ENCODE results near the gene VAV2.

VAV2 gene

DNA sequence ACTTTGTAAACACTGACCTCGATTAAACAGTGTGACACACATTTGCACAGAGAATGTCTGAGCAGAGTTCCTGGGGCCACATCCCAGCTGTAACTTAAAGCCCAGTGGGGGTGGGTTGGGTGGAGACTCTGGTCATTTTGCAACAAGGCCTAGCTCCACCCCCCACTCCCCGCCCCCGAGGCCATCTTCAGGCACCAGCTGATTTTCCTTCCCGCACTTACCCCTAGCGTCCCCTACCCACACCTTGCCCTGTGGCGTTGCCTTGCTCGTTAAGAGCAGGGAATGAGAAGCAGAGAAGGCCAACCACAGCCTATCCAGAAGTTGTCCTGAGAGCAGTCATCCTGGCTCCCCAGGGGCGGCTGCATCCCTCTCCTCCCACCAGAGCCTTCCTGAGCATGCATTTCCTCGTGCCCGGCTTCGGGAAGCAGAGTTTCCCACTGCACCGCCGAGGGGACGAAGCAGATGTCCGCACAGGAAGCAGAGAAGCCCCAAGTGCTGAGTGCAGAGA is 152.2 kb downstream of the VAV2 start:
- no peak for TF ChIP-seq NFIC (IDR thresholded peaks at IDR 0.05)
- TF ChIP-seq, protein P1, sequence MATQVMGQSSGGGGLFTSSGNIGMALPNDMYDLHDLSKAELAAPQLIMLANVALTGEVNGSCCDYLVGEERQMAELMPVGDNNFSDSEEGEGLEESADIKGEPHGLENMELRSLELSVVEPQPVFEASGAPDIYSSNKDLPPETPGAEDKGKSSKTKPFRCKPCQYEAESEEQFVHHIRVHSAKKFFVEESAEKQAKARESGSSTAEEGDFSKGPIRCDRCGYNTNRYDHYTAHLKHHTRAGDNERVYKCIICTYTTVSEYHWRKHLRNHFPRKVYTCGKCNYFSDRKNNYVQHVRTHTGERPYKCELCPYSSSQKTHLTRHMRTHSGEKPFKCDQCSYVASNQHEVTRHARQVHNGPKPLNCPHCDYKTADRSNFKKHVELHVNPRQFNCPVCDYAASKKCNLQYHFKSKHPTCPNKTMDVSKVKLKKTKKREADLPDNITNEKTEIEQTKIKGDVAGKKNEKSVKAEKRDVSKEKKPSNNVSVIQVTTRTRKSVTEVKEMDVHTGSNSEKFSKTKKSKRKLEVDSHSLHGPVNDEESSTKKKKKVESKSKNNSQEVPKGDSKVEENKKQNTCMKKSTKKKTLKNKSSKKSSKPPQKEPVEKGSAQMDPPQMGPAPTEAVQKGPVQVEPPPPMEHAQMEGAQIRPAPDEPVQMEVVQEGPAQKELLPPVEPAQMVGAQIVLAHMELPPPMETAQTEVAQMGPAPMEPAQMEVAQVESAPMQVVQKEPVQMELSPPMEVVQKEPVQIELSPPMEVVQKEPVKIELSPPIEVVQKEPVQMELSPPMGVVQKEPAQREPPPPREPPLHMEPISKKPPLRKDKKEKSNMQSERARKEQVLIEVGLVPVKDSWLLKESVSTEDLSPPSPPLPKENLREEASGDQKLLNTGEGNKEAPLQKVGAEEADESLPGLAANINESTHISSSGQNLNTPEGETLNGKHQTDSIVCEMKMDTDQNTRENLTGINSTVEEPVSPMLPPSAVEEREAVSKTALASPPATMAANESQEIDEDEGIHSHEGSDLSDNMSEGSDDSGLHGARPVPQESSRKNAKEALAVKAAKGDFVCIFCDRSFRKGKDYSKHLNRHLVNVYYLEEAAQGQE (IDR thresholded peaks at IDR 0.05; ENCODE audit: low read depth), result no peak

DNA sequence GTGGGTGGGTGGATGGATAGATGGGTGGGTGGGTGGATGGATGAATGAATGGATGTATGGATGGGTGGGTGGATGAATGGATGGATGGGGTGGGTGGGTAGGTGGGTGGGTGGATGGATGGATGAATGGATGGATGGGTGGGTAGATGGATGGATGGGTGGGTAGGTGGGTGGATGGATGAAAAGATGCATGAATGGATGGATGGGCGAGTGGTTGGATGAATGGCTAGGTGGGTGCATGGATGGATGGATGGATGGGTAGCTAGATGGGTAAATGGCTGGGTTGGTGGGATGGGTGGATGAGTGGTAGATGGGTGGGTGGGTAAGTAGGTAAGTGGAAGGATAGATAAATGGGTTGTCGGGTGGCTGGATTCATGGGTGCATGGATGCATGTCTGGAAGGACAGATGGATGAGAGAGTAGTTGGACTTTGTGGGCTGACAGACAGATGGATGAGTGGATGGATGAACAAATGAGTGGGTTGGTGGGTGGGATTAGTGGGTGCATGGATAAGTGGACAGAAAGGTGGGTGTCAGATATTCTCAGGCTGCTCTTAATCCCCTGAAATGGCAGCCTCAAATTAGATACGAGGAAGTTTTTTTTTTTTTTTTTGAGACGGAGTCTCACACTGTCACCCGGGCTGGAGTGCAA is 153.1 kb downstream of the VAV2 start:
- TF ChIP-seq FOXM1 (IDR thresholded peaks at IDR 0.05; ENCODE audit: borderline replicate concordance, low read depth), result no peak
- TF ChIP-seq TCF12 (IDR thresholded peaks at IDR 0.05; ENCODE audit: low read depth), result no peak
- TF ChIP-seq, protein P2, sequence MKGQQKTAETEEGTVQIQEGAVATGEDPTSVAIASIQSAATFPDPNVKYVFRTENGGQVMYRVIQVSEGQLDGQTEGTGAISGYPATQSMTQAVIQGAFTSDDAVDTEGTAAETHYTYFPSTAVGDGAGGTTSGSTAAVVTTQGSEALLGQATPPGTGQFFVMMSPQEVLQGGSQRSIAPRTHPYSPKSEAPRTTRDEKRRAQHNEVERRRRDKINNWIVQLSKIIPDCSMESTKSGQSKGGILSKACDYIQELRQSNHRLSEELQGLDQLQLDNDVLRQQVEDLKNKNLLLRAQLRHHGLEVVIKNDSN (IDR thresholded peaks at IDR 0.05), result no peak
- no peak for TF ChIP-seq TEAD4 (IDR thresholded peaks at IDR 0.05)
- TF ChIP-seq CEBPB (IDR thresholded peaks at IDR 0.05), result no peak
- no peak for TF ChIP-seq RAD21 (IDR thresholded peaks at IDR 0.05; ENCODE audit: low read depth)
- TF ChIP-seq, protein P3, sequence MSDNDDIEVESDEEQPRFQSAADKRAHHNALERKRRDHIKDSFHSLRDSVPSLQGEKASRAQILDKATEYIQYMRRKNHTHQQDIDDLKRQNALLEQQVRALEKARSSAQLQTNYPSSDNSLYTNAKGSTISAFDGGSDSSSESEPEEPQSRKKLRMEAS (IDR thresholded peaks at IDR 0.05), result no peak
- TF ChIP-seq, protein P1 (IDR thresholded peaks at IDR 0.05; ENCODE audit: low read depth), result no peak

DNA sequence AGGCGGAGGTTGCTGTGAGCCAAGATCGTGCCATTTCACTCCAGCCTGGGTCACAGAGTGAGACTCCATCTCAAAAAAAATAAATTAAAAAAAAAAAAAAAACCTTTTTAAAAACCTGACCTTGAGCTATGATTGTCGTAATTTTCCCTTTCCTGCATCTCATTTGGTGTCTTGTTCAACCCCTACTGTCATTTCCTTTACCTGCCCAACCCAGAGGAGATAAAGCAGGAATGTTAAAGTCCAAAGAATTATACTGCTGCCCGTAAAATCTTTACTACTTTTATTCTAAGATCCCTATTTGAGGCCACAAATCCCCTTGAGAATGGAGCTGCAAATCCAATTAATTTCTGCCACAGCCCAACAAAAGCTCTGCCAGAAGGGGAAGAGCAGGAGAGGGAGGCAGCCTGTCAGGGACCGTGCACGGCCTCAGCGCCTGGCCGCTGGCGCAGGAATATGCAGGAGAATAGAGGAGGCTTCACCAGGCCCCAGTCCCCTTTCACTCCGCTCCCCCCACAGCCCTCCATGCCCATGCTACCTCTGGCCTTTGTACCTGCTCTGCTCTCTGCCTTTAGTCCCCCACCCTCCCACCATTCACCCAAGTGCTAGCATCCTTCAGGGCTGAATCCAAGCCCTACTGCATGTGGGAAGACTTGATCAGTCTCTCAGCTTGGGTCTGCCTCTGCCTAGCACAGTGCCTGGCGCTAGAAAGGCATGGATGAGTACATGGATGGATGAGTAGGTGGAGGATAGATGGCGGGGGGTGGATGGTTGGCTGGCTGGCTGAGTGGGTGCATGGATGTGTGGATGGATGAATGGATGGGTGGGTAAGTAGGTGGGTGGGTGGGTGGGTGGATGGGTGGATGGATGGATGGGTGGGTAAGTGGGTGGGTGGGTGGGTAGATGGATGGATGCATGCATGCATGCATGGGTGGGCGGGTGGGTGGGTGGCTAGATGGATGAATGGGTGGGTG is 154.2 kb downstream of the VAV2 start:
- TF ChIP-seq EP300 (IDR thresholded peaks at IDR 0.05; ENCODE audit: borderline replicate concordance), result no peak
- TF ChIP-seq RAD21 (IDR thresholded peaks at IDR 0.05; ENCODE audit: low read depth), result no peak
- no peak for TF ChIP-seq EGR1 (IDR thresholded peaks at IDR 0.05)
- TF ChIP-seq CREB1 (IDR thresholded peaks at IDR 0.05; ENCODE audit: low read depth), result no peak
- TF ChIP-seq TCF12 (IDR thresholded peaks at IDR 0.05; ENCODE audit: low read depth), result no peak
- no peak for TF ChIP-seq CEBPB (IDR thresholded peaks at IDR 0.05)

DNA sequence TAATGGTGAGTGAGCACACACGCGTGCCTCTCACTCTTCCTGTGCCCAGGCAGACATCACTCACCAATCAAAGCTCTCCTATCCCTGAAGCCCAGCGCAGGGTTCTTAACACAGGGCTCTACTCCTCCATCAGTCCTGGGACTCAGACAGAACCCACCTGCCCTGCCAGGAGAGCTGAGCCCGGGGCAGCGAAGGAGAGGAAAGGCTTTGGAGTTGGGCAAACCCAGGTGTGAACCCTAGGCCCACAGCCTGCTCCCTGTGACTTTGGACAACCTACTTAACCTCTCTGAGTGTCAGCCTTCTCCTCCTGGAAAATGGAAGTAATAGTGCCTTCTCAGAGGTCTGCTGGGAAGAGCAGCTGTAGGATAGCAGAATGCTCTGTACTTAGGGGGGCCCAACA is 155.3 kb downstream of the VAV2 start:
- TF ChIP-seq, protein P1 (IDR thresholded peaks at IDR 0.05; ENCODE audit: low read depth), result no peak
- no peak for TF ChIP-seq TCF12 (IDR thresholded peaks at IDR 0.05; ENCODE audit: low read depth)
- TF ChIP-seq, protein P2 (IDR thresholded peaks at IDR 0.05), result no peak
- TF ChIP-seq, protein P3 (IDR thresholded peaks at IDR 0.05), result no peak
- TF ChIP-seq NFIC (IDR thresholded peaks at IDR 0.05), result no peak
